Effector memory CD4-positive, alpha-beta T cell (primary cell): ENCODE data around the gene PLCD1.

Source experiments
- DNase-seq, 3 donors: peaks; one replicate each; pipeline ENCODE4 v3.0.0-alpha.2; 2020
- H3K27ac ChIP-seq: 2 replicates; pipeline ENCODE4 v1.7.0; 2013; ENCODE audit warnings: mild to moderate bottlenecking, low read length, moderate library complexity; ENCODE audit not compliant: insufficient read depth, poor library complexity, severe bottlenecking
- H3K27me3 ChIP-seq: replicated peaks from 2 replicates; pipeline ENCODE4 v1.7.0; 2013; ENCODE audit warnings: mild to moderate bottlenecking, low read length; ENCODE audit not compliant: insufficient read depth, control insufficient read depth, poor library complexity, severe bottlenecking
- H3K36me3 ChIP-seq: 2 replicates; pipeline ENCODE4 v1.7.0; 2013; ENCODE audit warnings: mild to moderate bottlenecking, low read length, moderate library complexity; ENCODE audit not compliant: control insufficient read depth, insufficient read depth
- H3K4me1 ChIP-seq: 2 replicates; pipeline ENCODE4 v1.7.0; 2013; ENCODE audit warnings: low read length, mild to moderate bottlenecking; ENCODE audit not compliant: control insufficient read depth, insufficient read depth, poor library complexity, severe bottlenecking
- H3K4me3 ChIP-seq: 2 replicates; pipeline ENCODE4 v1.7.0; 2013; ENCODE audit warnings: low read length, low read depth, mild to moderate bottlenecking; ENCODE audit not compliant: insufficient read depth, poor library complexity, severe bottlenecking
- H3K9me3 ChIP-seq: 2 replicates; pipeline ENCODE4 v1.7.0; 2013; ENCODE audit warnings: mild to moderate bottlenecking, low read length, moderate library complexity; ENCODE audit not compliant: control insufficient read depth

PLCD1 gene

DNA sequence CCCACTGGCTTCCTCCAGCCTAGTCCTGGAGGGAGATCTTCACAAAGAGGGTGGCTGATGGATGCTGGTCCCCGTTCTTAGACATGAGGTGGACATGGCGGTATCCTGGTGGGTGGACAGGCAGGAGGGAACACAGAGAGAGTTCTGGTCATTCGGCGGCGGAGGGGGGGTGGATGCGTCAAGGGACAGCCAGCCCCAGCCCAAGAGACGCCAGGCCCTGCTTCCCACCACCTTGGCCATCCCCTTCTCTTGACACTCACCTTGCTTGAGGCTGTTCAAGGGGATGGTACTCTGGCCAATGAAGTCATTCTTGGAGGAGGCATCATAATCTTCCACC lies 21.7 kb downstream of the PLCD1 start:
- Histone ChIP-seq H3K4me3 (no peak overlapping the region), H3K27ac (no peak overlapping the region), H3K4me1 (peaks cover 2% of the 10 kb centered on the region), H3K27me3 (no peaks in the 10 kb centered on the region), H3K36me3 (peaks cover 51% of the 10 kb centered on the region), H3K9me3 (no peaks in the 10 kb centered on the region)
- DNase-seq: no peak

DNA sequence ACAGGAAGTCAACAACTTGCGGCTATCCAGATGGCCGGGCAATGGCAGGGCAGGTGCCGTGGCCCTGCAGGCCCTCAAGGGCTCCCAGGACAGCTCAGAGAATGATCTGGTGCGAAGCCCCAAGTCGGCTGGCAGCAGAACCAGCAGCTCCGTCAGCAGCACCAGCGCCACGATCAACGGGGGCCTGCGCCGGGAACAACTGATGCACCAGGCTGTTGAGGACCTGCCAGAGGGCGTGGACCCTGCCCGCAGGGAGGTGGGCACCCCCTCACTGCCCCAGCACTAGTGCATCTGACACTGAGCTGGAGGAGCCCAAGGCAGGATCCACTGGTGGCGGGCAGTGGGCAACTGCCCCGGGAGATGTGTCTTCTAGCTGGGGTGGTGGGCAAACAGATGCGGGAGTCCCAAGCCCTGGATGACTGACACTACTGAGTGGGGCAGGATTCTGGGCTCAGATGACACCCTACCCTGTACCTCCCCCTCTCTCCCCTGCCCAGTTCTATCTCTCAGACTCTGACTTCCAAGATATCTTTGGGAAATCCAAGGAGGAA lies 22.9 kb downstream of the PLCD1 start:
- Histone ChIP-seq H3K36me3 (peaks cover 59% of the 10 kb centered on the region), H3K27me3 (no peaks in the 10 kb centered on the region), H3K27ac (no peak overlapping the region), H3K4me1 (peaks cover 2% of the 10 kb centered on the region), H3K9me3 (no peaks in the 10 kb centered on the region), H3K4me3 (no peak overlapping the region)
- DNase-seq: no peak

DNA sequence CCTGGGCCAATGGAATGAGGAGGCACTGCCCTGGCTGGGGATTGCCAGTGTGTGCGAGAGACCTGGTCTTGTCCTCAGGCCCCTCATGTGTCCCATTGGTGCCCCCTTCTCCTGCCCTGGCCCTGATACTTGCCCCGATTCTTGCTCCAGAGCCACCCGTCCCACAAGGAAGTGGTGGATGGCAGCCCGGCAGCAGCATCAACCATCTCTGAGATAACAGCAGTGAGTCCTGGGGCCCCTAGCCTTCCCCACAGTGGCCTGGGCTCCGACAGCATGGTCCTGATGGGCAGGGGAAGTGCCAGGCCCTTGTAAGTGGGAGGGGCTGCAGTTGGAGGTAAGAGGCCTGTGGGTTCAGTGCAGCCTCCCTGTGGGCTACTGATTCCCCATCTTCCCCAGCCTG lies 23.4 kb downstream of the PLCD1 start:
- Histone ChIP-seq H3K9me3 (no peaks in the 10 kb centered on the region), H3K4me3 (no peak overlapping the region), H3K36me3 (peaks cover 64% of the 10 kb centered on the region), H3K27me3 (no peaks in the 10 kb centered on the region), H3K27ac (peak overlapping the region; percentile 9), H3K4me1 (peaks cover 2% of the 10 kb centered on the region)
- no peak for DNase-seq

DNA sequence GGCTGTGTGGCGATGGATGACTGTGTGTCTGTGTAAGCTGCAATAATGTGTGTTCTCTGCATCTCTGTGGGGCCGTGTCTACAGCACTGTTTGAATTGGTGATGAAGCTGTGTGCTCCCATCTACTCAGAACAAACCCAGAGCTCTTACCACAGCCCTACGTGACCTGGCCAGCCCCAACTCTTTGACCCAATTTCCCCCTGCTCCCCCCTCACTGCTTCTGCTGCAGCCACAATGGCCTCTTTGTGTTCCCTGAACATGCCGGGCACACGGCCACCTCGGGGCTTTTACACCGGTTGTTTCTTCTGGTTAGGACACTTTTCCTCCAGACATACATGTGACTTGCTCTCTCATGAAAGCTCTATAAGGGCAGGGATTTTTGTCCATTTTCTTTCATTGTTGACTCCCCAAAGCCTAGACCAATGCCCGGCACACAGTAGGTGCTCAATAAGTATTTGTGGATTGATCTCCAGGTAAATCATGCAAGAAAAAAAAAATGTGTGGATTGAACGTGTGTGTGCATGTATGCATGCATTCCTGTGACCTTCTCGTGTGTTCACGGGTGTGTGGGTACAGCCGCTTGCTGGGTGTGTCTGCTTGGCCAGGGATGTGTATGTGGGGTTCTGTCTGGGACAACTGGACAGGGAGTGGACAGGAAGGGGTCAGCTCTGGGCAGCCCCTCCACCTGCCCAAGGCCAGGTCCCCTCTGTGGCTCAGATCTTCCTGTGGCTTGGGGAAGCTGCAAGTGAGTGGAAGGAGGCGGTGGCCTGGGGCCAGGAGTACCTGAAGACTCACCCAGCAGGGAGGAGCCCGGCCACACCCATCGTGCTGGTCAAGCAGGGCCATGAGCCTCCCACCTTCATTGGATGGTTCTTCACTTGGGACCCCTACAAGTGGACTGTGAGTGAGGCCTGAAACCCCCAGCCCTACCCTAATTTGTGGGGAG lies 24.1 kb downstream of the PLCD1 start:
- H3K27ac ChIP-seq: peak overlapping the region; percentile 9
- H3K9me3 ChIP-seq: no peaks in the 10 kb centered on the region
- H3K36me3 ChIP-seq: peaks cover 65% of the 10 kb centered on the region
- no peaks in the 10 kb centered on the region for H3K27me3 ChIP-seq
- DNase-seq: no peak
- H3K4me1 ChIP-seq: peaks cover 2% of the 10 kb centered on the region
- no peak overlapping the region for H3K4me3 ChIP-seq

DNA sequence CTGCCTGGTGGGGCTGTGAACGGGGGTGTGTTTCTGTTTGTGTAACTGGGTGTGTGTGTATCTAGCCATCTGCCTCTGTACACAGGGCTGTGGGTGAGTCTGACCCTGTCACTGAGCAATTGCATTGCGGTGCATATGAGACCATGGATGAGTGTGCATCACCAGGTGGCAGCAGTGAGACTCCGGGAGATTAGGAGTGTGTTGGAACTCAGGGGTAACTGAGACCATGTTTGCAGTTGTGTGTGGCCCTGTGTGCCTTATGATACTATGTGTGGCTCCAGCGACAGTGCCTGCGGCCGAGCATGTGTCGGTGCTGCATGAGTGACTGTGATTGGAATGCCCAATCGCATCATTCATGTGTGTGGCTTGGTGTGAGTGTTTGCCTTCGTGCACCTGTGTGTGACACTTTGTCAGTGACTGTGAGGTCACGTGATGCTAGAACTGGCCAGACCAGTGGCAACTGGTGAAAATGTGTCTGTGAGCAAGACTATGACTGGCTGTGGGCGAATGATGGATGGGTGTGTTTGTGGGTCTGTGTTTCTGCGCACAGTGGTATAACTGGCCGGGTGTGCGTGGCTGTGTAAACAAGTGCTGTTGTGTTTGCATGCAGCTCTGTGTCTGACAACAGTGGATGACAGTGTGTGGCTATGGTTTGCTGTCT lies 24.9 kb downstream of the PLCD1 start:
- H3K4me1 ChIP-seq: peaks cover 2% of the 10 kb centered on the region
- H3K9me3 ChIP-seq: no peaks in the 10 kb centered on the region
- H3K36me3 ChIP-seq: peaks cover 67% of the 10 kb centered on the region
- H3K27ac ChIP-seq: no peak overlapping the region
- H3K4me3 ChIP-seq: no peak overlapping the region
- H3K27me3 ChIP-seq: no peaks in the 10 kb centered on the region
- peak in 2 of 3 donors; percentile 20 to 26 for DNase-seq

DNA sequence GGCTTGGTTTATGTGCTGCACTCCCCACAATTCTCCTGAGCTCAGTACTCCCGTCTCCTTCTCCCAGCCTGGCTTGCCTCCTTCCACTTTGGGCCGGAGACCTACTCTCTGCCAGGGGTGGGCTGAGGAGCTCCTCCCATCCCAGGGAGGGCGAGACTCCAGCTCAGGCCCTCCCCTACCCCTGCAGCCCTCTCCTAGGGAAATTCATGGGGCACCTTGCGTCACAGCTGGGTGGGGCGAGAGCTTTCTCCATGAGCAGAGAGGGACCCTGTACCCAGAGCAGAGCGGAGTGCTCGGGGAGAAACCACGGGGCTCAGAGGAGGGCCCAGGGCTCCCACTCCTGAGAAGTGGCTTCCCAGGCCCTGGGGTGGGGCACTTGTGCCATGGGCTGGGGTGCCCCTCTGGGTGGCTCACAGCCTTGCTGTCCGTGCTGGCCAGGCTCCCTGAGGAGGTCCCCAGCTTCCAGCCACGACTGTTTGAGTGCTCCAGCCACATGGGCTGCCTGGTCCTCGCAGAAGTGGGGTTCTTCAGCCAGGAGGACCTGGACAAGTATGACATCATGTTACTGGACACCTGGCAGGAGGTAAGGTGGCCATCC lies 25.5 kb downstream of the PLCD1 start:
- Histone ChIP-seq H3K27me3 (no peaks in the 10 kb centered on the region), H3K4me1 (peaks cover 7% of the 10 kb centered on the region), H3K27ac (peak overlapping the region; percentile 18), H3K36me3 (peaks cover 61% of the 10 kb centered on the region), H3K4me3 (no peak overlapping the region), H3K9me3 (no peaks in the 10 kb centered on the region)
- DNase-seq: no peak

DNA sequence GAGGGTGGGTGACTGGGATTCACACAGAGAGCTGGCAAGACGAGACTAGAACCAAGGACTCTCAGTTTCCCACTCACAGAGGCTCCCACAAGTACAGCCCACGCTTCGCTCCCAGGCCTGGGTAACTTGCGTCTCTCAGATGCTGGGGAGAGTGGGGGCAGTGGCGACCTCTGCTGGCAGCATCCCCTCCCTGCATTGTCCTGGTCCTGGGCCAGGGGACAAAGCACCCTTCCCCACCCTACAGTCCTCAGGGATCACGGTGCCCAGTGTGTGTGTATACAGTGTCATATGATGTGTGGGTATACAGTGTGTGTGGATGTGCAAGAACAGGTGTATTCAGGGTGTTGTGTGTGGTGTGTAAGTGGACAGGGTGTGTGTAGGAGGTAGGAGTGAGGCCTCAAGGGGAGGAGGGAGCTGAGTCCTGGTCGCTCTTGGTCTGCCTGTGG lies 26.0 kb downstream of the PLCD1 start:
- Histone ChIP-seq H3K4me3 (no peak overlapping the region), H3K27me3 (no peaks in the 10 kb centered on the region), H3K4me1 (peaks cover 11% of the 10 kb centered on the region), H3K9me3 (no peaks in the 10 kb centered on the region), H3K36me3 (peaks cover 56% of the 10 kb centered on the region), H3K27ac (peak overlapping the region; percentile 22)
- DNase-seq: peak; percentile 21 to 41 (median 29)

DNA sequence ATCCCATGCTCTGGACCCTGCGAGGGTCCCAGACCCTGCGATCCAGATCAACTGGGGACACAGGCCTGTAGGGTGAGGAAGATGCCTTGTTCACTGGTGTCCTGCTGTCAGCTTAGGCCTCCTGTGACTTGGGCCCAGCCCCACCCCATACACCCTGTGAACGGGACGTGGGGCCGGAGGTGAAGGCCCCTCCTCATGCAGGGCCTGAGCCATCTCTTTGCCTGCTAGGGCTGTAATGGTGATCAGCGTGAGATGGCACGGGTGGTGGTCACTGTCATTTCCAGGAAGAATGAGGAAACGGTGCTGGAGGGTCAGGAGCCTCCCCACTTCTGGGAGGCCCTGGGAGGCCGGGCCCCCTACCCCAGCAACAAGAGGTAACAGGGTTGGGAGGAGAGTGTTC lies 26.5 kb downstream of the PLCD1 start:
- Histone ChIP-seq H3K9me3 (no peaks in the 10 kb centered on the region), H3K36me3 (peaks cover 52% of the 10 kb centered on the region), H3K4me1 (peaks cover 16% of the 10 kb centered on the region), H3K4me3 (no peak overlapping the region), H3K27ac (peak overlapping the region; percentile 22), H3K27me3 (no peaks in the 10 kb centered on the region)
- no peak for DNase-seq

DNA sequence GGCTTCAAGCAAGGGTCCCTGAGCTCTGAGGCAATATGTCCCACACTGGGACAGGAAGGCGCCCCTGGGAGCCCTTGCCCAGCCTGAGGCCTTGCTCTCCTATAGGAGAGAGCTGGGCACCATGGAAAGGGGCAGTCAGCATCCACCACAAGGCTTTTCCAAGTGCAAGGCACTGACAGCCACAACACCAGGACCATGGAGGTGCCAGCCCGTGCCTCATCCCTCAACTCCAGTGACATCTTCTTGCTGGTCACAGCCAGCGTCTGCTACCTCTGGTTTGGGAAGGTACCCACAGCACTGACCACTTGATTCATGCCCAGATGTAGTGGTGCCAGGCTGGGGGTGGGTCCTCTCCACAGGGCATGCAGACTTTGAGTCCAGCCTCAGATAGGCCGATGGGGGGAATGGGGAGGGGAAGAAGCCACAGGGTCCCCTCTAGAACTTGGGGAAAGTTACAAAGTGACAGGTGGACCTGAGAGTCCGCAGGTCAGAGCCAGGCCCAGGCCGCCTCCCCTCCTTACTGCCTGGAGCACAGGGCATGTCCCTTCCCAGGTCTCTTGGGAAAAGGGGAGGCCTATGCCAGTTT lies 27.1 kb downstream of the PLCD1 start:
- no peak for DNase-seq
- Histone ChIP-seq H3K36me3 (peaks cover 48% of the 10 kb centered on the region), H3K4me1 (peaks cover 21% of the 10 kb centered on the region), H3K27me3 (no peaks in the 10 kb centered on the region), H3K9me3 (no peaks in the 10 kb centered on the region), H3K27ac (no peak overlapping the region), H3K4me3 (no peak overlapping the region)
